ENCODE measurements around the gene NKD1. TPM values are rescaled to one million over a fixed set of nuclear protein-coding genes. Genes with fewer than 3 reads are reported as not detected.

NKD1 gene, protein sequence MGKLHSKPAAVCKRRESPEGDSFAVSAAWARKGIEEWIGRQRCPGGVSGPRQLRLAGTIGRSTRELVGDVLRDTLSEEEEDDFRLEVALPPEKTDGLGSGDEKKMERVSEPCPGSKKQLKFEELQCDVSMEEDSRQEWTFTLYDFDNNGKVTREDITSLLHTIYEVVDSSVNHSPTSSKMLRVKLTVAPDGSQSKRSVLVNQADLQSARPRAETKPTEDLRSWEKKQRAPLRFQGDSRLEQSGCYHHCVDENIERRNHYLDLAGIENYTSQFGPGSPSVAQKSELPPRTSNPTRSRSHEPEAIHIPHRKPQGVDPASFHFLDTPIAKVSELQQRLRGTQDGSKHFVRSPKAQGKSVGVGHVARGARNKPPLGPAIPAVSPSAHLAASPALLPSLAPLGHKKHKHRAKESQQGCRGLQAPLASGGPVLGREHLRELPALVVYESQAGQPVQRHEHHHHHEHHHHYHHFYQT
- total RNA-seq (ENCODE audit: unreplicated experiment), result 31.3 TPM
- long read RNA-seq, full-length matches to known transcripts, result 1 of 4 reads
- long read RNA-seq, partial matches to known transcripts, result 1 of 4 reads
- long read RNA-seq, other reads (novel, unspliced or antisense), result 2 of 4 reads

- Mint-ChIP-seq H3K9me3 (ENCODE audit: unreplicated experiment) (peaks cover 3% of the 10 kb centered on the region), H3K4me1 (ENCODE audit: low read depth, unreplicated experiment) (peaks cover 8% of the 10 kb centered on the region), H3K27me3 (ENCODE audit: unreplicated experiment) (peaks cover 6% of the 10 kb centered on the region), H3K4me3 (ENCODE audit: unreplicated experiment) (peak within 1 kb of the TSS; percentile 86), H3K36me3 (ENCODE audit: unreplicated experiment) (peaks cover 10% of the 10 kb centered on the region), H3K27ac (ENCODE audit: unreplicated experiment) (no peak within 1 kb of the TSS)
- peak; percentile 84 for DNase-seq
- no peak for TF ChIP-seq CTCF (IDR thresholded peaks at IDR 0.05; ENCODE audit: partially characterized antibody, unreplicated experiment)
Measured at GRCh38 chr16:50548125-50548908, at the start of gene NKD1. NKD1 (plus strand) TSS chr16:50548396; CDS start chr16:50548554, 158 bp downstream.

DNA sequence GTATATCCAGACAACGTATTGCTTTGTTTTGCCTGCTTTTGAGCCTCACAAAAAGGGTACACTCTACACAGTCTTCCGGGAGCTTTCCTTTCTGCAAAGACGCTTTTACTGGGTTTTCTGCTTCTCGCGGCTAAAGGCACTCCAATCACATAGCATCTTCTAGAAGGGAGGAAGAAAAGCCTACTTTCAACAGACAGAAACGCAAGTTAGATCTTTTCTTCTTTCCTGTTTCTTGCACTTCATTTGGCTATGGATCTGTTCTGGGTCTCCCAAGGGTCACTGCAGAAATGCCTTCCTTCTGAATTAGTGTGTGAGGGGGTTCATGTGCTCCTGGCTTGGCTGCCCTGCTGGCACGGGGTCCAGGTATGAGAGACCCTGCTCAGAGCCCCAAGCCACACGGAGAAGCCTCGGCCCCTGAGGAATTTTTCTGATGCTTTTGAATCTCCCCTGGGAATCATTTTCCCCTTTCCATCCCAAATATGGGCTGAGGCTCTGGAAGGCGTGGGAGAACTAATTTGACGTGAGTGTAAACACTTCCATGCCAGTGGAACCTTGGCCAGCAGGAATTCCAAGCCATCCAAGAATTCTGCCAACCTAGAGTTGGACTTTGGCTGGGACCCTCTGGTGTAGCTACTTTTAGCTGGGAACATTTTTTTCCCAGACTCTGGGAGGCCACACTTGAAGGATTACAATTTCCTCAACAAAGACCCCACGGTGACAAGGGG, 49.6 kb upstream of the NKD1 start:
- no peak for DNase-seq
- Mint-ChIP-seq H3K27me3 (ENCODE audit: unreplicated experiment) (peaks cover 7% of the 10 kb centered on the region), H3K9me3 (ENCODE audit: unreplicated experiment) (peaks cover 4% of the 10 kb centered on the region), H3K36me3 (ENCODE audit: unreplicated experiment) (no peaks in the 10 kb centered on the region), H3K4me3 (ENCODE audit: unreplicated experiment) (no peak overlapping the region), H3K27ac (ENCODE audit: unreplicated experiment) (no peak overlapping the region), H3K4me1 (ENCODE audit: low read depth, unreplicated experiment) (peaks cover 17% of the 10 kb centered on the region)
- TF ChIP-seq CTCF (IDR thresholded peaks at IDR 0.05; ENCODE audit: partially characterized antibody, unreplicated experiment), result no peak

GRCh38 chr16:50499254-50499653, 48.9 kb upstream of the NKD1 start:
- Mint-ChIP-seq H3K4me3 (ENCODE audit: unreplicated experiment) (no peak overlapping the region), H3K4me1 (ENCODE audit: low read depth, unreplicated experiment) (peaks cover 20% of the 10 kb centered on the region), H3K9me3 (ENCODE audit: unreplicated experiment) (peaks cover 4% of the 10 kb centered on the region), H3K36me3 (ENCODE audit: unreplicated experiment) (no peaks in the 10 kb centered on the region), H3K27me3 (ENCODE audit: unreplicated experiment) (peaks cover 5% of the 10 kb centered on the region), H3K27ac (ENCODE audit: unreplicated experiment) (no peak overlapping the region)
- TF ChIP-seq CTCF (IDR thresholded peaks at IDR 0.05; ENCODE audit: partially characterized antibody, unreplicated experiment), result no peak
- DNase-seq, result no peak

DNA sequence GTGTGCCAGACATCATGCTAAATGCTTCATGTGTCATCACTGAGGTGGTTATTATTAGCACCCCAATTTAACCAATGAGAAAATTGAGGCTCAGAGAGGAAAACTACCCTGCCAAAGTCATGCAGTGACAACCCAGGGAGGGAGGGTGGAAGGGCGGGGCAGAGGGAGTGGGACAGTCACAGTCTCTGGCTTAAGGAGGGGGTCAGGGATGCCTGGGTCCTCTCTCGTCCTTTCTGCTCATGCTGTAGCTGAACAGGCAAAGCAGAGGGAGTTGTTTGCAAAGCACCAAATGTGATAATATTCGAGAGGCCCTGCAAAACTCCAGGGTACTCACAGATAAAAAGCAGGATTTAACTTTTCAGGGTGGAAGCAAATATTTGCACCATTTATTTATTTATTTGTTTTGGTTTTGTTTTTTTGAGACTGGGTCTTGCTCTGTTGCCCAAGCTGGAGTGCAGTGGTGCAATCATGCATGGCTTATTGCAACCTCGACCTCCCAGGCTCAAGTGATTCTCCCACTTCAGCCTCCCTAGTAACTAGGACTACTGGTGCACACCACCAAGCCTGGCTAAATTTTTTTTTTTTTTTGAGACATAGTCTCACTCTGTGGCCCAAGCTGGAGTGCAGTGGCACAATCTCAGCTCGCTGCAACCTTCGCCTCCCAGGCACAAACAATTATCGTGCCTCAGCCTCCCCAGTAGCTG, 47.9 kb upstream of the NKD1 start:
- TF ChIP-seq CTCF (IDR thresholded peaks at IDR 0.05; ENCODE audit: partially characterized antibody, unreplicated experiment), result no peak
- Mint-ChIP-seq H3K9me3 (ENCODE audit: unreplicated experiment) (peaks cover 5% of the 10 kb centered on the region), H3K4me3 (ENCODE audit: unreplicated experiment) (no peak overlapping the region), H3K27ac (ENCODE audit: unreplicated experiment) (no peak overlapping the region), H3K27me3 (ENCODE audit: unreplicated experiment) (peaks cover 6% of the 10 kb centered on the region), H3K4me1 (ENCODE audit: low read depth, unreplicated experiment) (peaks cover 23% of the 10 kb centered on the region), H3K36me3 (ENCODE audit: unreplicated experiment) (no peaks in the 10 kb centered on the region)
- no peak for DNase-seq
